Activated naive CD8-positive, alpha-beta T cell treated with anti-CD3 and anti-CD28 coated beads, Interleukin-2, amount 50 U/mL, for 16 hours (primary cell): ENCODE data around the gene UBQLNL.

ENCODE experiments used
- DNase-seq: peaks from one replicate; pipeline ENCODE4 v3.0.0-alpha.2; 2020; ENCODE audit warnings: low read depth, low spot score

UBQLNL gene

GRCh38 chr11:5516599-5516998 lies at the start of gene UBQLNL:
TSS of gene UBQLNL (minus strand) at chr11:5516699. CDS start at chr11:5516441, 258 bp downstream.
- DNase-seq: no peak

GRCh38 chr11:5564259-5565019 lies 47.9 kb upstream of the UBQLNL start:
- DNase-seq: no peak

GRCh38 chr11:5557751-5558150 lies 41.3 kb upstream of the UBQLNL start:
- DNase-seq: no peak

- no peak for DNase-seq
Observed at GRCh38 chr11:5556596-5557188, 40.2 kb upstream of the UBQLNL start.

- no peak for DNase-seq
Observed at GRCh38 chr11:5553343-5553742, 36.8 kb upstream of the UBQLNL start.

GRCh38 chr11:5550440-5551095 lies 34.1 kb upstream of the UBQLNL start:
- DNase-seq: no peak

GRCh38 chr11:5548440-5548839 lies 31.9 kb upstream of the UBQLNL start, which contains the start of gene OR52H1:
TSS of gene OR52H1 (minus strand) at chr11:5548540. CDS start at chr11:5545505, 3,035 bp downstream.
- no peak for DNase-seq

- DNase-seq: no peak
Observed at GRCh38 chr11:5547982-5548381, 31.5 kb upstream of the UBQLNL start.

GRCh38 chr11:5546457-5546856 lies 30.0 kb upstream of the UBQLNL start:
- DNase-seq: no peak

- no peak for DNase-seq
Observed at GRCh38 chr11:5541427-5541826, 24.9 kb upstream of the UBQLNL start.

GRCh38 chr11:5536482-5536881 lies 20.0 kb upstream of the UBQLNL start:
- DNase-seq: no peak

GRCh38 chr11:5534046-5534445 lies 17.5 kb upstream of the UBQLNL start:
- no peak for DNase-seq

GRCh38 chr11:5531053-5531831 lies 14.7 kb upstream of the UBQLNL start:
- DNase-seq: no peak

- no peak for DNase-seq
Observed at GRCh38 chr11:5528495-5528894, 12.0 kb upstream of the UBQLNL start.

- DNase-seq: no peak
Observed at GRCh38 chr11:5527716-5528115, 11.2 kb upstream of the UBQLNL start.

GRCh38 chr11:5524756-5525155 lies 8.3 kb upstream of the UBQLNL start:
- no peak for DNase-seq

- no peak for DNase-seq
Observed at GRCh38 chr11:5522308-5522707, 5.8 kb upstream of the UBQLNL start.

GRCh38 chr11:5521540-5521939 lies 5.0 kb upstream of the UBQLNL start:
- DNase-seq: no peak

- DNase-seq: no peak
Observed at GRCh38 chr11:5514841-5515240, 1.7 kb downstream of the UBQLNL start.

GRCh38 chr11:5509803-5510202 lies 6.7 kb downstream of the UBQLNL start, which contains the start of gene UBQLN3:
TSS of gene UBQLN3 (minus strand) at chr11:5509957. CDS start at chr11:5509558, 399 bp downstream.
- DNase-seq: no peak

GRCh38 chr11:5508605-5509004 lies 7.9 kb downstream of the UBQLNL start:
- DNase-seq: no peak

- no peak for DNase-seq
Observed at GRCh38 chr11:5507933-5508305, 8.6 kb downstream of the UBQLNL start.
